H4 (cell line): Measurements from ENCODE around the gene RAB11FIP3. TPM values are rescaled to one million over a fixed set of nuclear protein-coding genes. Genes with fewer than 3 reads are reported as not detected.
"Not testable (repeated sequence)": the region's sequence is repeated elsewhere in the genome, so short reads cannot be mapped to it uniquely, and the experiment has no call there.

Source experiments
- DNase-seq: peaks from one replicate; pipeline ENCODE4 v3.0.0-alpha.2; 2015; ENCODE audit warnings: low spot score
- total RNA-seq: library from RNA; depleted of rRNA; stranded (reverse); fragments of >200 nt; shearing (Covaris generic); gene quantifications from 2 replicates; pipeline ENCODE4 v1.2.3, GENCODE V29; 2014; rRNA removed

Gene RAB11FIP3, protein sequence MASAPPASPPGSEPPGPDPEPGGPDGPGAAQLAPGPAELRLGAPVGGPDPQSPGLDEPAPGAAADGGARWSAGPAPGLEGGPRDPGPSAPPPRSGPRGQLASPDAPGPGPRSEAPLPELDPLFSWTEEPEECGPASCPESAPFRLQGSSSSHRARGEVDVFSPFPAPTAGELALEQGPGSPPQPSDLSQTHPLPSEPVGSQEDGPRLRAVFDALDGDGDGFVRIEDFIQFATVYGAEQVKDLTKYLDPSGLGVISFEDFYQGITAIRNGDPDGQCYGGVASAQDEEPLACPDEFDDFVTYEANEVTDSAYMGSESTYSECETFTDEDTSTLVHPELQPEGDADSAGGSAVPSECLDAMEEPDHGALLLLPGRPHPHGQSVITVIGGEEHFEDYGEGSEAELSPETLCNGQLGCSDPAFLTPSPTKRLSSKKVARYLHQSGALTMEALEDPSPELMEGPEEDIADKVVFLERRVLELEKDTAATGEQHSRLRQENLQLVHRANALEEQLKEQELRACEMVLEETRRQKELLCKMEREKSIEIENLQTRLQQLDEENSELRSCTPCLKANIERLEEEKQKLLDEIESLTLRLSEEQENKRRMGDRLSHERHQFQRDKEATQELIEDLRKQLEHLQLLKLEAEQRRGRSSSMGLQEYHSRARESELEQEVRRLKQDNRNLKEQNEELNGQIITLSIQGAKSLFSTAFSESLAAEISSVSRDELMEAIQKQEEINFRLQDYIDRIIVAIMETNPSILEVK
- 5.4 and 11.5 TPM in 2 replicates for total RNA-seq

DNA sequence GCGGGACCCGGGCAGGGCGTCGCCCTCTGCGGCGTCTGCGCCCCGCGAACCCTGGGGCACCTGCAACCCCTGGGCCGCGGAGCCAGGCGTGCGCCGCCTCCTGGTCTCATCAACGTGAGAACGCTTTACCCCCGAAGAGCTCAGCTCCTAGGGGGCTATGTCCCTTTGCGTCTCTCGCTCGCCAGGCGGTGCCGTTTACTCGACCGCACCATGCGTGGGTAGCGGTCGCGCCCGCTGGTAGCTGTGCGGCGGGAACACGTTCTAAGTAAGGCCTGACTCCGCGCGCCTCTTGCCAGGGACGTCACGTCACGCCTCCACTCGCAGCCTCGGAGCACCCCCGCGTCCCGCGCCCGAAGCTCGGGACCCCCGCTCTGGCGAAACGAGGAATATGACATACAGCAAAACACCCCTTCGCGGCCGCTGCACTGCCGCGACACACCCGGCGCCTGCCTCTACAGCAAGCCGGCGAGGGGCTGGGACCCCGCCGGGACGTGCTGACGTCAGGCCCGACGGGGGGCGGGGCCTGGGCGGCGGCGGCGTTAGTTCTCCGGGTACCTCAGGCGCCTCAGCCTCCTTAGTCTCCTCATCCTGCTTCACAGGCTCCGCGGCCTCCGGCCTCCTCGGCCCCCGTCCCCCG is at the start of gene RAB11FIP3:
RAB11FIP3 (plus strand) TSS at position 568 of the 637 bp plus-strand sequence. CDS start 358 bp downstream, outside the sequence.
- peak; percentile 39 for DNase-seq

DNA sequence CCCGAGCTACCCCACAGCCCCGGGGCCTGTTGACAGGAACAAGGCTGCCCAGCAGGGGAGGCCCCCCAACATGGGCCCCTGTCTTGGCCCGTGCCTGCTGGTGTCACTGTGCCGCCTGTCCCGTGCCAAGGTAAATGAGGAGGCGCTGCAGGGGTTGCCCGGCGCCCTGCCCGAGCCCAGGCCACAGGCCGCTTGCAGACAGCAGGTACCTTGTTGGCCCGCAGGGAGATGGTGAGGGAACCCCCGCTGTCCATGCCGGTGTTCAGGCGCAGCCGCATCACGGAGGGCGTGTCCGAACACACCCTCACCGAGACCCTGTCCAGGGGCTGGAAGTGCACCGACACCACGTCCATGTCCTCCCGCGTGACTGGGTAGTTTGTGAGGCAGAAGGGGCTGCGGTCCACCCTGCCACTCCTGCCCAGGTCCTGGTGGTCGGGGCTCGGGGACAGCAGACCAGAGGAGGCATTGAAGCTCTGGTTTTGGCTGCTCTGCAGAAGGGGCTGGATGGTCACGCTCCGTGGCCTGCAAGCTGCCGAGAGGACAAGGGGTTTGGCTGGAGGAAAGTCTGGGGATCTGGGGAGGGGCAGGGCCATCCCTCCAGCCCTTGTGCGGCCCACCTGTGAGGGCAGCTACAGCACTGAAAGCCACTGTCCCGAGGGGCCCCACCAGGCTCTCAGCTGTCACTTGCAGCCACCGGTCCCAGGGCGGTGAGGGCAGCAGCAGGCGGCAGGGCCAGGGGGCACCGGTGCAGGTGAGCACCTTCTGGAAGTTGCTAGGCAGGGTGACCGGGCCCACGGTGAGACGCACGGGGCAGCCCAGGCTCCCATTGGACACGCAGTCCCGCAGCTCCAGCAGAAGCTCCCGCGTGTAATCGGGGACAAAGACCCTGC is 49.3 kb upstream of the RAB11FIP3 start:
- DNase-seq = no peak

DNA sequence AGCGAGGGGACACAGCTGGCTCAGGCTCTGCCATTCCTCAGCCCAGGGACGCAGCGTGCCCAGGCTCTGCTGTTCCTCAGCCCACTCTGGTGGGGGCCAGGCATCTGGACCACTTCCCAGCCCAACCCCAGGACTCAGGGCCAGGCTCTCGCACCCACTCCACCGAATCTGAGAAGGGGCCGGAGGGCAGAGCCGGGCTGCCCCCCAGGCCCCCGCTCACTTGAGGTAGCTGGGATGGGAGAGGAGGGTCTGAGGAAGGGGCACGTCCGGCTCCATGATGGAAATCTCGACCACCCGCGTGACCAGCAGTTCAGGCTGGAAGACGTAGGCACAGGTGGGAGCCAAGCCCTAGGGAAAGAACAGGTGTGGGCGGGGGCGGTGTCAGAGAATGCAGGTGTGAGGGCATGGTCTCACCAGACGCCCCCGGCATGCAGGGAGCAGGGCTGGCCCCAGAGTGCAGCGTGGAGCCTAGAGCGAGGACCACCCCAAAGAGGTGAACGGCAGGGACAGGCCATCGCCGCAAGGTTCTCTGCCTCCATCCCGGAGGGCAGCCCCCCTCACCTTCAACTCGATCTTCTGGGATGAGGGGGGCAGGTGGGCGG is 48.5 kb upstream of the RAB11FIP3 start:
- DNase-seq = no peak

DNA sequence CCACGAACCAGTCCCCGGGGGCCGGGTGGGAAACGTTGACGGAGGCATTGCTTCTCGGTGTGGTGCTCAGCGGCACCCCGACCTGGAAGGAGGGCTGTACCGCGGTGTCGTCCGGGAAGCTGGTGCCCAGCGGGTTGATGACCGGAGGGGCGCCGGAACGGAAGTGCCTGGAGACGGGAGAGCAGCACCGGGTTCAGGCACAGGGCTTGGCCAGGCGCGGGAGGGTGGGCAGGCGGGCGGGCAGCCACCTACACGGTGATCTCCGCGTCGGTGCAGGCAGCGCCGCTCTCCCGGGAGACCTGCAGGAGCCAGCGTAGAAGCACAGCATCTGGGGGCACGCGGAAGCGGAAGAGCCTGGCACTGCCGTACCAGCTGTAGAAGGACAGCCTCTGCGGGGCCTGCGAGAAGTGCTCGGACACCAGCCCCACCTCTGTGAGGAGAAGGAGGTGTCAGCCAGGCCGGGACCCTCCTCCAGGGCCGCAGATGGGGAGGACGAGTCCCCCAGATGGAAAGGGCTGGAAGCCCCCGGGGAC is 48.0 kb upstream of the RAB11FIP3 start:
- no peak for DNase-seq

DNA sequence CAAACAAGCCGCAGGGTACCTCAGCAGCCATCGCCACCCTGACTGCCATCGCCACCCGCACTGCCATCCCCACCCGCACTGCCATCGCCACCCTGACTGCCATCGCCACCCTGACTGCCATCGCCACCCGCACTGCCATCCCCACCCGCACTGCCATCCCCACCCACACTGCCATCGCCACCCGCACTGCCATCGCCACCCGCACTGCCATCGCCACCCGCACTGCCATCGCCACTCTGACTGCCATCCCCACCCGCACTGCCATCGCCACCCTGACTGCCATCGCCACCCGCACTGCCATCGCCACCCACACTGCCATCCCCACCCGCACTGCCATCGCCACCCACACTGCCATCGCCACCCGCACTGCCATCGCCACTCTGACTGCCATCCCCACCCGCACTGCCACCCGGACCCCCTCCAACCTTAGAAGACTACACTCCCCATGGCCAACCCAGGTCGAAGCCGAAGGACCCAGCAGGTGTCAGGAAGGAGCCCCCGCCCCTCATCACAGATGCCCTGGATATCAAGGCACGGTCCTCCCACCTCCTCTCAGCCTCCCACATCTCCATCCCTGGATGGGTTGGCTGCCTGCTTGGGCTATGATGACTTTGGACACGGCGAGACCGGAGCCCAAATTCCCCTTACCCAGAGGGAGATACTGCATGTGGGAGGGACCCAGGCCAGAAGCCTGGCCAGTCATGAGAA is 47.2 kb upstream of the RAB11FIP3 start:
- DNase-seq = not testable (repeated sequence)

DNA sequence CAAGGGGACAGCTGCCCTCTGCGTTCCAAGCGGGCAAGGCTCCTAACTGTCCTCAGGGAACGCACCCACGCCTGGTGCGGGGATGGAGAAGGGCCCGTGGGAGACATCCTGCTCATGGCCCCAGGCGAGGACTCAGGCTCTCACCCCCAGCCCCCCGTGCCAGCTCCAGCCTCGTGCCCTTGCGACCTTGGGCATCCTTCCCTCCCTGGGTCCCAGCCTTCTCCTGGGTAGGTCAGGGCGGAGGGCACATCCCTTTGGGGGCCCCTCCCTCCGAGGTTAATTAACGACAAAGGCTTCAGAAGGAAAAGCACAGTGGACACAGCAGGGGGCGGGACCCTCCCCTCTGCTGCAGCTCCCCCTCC is 46.6 kb upstream of the RAB11FIP3 start:
- DNase-seq = no peak

DNA sequence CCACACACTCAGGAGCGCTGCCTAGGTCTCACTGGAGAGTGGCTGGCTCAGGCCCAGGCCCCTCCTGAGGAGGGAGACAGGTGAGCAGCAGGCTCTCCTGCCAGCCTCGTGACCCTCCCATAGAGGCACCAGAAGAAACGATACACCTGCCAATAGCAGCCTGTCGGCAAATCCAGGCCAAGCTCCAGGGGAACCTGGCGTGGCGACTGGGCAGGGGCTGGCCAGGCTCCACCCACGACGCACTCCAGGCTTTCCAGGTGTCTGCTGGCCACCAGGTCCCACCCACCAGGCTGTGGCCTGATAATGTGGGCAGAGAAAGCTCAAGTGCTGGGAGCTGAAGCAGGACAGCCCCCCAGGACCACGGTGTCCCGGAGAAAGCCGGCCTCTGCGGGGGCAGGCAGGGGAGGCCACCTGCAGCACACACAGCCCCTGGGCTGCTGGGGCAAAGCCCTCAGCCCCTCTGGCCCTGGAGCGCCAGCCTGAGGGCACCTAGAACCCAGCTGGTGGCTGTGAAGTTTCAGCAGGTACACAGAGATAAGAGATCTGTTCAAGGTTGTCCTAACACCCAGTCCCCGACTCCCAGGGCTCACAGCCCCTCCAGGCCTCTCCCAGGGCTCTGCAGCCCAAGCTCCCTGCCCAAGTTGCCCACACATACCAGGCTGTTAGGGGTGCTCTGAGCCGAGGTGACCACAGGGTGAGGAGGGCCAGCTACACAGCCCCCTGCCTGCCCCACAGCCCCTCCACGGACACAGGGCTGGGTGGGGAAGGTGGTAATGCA is 46.1 kb upstream of the RAB11FIP3 start:
- no peak for DNase-seq

DNA sequence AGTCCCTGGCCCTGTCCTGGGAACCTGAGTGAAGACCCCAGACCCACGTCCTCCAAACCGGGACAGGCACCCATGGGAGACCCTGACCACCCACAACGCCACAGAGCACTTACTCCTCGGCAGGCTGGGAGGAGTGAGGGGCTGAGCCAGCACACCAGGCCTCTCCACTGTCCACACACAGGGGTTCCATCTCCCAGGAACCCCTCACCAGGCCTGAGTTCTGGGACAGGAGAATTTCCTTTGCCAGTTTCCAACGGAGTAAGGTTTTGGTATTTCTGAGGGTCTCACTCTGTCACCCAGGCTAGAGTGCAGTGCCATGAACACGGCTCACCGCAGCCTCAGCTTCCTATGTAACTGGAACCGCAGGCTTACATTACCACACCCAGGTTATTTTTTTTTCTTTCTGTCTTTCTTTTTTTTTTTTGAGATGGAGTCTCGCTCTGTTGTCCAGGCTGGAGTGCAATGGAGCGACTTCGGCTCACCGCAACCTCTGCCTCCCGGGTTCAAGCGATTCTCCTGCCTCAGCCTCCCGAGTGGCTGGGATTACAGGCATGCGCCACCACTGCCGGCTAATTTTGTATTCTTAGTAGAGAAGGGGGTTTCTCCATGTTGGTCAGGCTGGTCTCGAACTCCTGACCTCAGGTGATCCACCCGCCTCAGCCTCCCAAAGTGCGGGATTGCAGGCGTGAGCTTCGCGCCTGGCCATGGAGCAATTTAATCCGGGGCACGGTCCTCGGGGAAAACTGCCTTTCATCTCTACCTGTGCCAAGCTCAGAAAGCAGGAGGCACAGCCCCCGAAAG is 45.3 kb upstream of the RAB11FIP3 start:
- no peak for DNase-seq

DNA sequence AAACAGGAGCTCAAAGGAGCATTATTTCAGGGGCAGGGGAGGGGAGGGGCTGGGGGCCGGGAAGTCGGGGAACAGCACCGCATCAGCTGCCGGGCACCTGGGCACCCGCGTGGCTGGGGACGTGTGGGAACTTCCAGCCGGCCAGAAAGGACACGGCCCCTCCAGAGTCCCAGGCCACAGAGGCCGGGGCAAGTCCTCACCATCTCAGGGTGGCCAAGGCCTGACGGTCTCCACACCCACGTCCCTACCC is 44.8 kb upstream of the RAB11FIP3 start:
- no peak for DNase-seq

DNA sequence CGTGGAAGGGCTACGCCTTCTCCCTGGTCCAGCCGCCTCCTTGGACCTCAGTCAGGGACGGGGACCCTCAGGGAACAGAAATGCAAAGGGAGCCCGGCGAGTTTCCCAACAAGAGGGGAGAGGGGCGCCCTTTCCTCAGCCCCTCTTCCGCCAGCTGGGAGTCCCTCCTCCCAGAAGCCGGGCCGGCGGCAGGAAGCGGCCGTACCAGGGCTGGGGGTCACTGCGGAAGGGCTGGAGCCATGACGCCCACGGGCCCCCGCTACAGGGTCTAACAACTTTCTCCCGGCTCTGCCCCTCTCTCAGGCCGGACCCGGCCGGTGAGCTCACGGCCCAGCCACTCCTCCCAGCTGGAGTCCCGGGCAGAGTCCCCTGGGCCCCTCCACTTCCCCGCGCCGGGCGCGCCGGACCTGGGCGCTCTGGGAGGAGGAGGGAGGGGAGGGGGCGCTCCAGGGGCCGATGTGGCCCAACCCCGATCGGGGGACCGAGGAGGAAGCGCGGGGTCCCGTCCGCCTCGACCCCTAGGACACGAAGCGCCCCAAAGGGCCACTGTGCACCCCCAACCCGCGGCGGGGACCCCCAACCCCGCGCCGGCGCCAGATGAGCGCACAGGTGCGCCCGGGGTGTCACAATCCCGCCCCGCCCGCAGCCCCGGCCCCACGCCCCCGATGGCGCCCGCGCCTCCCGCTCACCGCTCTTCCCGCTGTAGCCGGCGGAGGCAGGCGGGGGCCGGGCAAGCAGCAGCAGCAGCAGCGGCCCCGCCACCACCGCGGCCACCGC is 44.2 kb upstream of the RAB11FIP3 start:
- DNase-seq = no peak

DNA sequence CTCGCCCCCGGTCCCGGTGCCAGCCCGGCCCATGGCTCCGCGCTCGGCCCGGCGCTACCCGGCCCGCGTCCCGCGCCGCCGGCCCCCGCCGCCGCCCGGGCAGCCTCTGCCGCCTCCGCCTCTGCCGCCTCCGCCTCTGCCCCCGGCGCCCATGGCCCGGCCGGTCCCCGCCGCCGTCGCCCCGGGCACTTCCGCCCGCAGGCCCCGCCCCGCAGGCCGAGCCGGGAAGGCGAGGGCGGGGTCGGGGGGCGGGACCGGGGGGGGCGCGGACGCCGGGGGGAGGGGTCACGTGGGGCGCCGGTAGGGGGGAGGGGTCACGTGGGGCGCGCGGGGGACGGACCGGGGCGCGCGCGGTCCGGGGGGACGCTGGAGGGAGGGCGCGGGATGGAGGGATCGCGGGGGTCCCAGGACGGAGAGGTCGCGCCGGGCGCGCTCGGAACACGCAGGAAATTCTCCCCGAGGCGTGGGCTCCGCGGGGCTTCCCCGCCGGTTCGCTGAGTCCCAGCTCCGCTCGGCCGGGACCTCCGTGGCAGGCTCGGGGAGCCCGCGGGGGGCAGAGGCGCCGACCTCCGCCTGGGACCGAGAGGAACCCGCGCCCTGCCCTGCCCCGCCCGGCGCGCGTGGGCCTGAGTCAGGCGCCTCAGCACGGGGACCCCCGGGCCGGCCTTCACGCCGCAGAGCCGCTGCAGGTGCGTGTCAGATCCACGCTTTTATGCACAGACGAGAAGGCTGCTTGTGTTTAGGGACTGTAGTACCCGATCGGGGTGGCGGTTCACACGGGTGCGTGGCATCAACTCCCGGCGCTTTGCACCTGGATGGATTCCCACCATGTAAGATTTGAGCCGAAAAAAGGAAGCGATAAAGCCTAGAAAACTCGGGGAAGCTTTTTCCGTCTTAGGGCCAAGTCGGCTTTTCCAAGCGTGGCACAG is 43.4 kb upstream of the RAB11FIP3 start, which contains the start of gene PGAP6:
PGAP6 (minus strand) TSS at position 190 of the 929 bp plus-strand sequence; CDS start at position 33, 157 bp downstream.
- no peak for DNase-seq

DNA sequence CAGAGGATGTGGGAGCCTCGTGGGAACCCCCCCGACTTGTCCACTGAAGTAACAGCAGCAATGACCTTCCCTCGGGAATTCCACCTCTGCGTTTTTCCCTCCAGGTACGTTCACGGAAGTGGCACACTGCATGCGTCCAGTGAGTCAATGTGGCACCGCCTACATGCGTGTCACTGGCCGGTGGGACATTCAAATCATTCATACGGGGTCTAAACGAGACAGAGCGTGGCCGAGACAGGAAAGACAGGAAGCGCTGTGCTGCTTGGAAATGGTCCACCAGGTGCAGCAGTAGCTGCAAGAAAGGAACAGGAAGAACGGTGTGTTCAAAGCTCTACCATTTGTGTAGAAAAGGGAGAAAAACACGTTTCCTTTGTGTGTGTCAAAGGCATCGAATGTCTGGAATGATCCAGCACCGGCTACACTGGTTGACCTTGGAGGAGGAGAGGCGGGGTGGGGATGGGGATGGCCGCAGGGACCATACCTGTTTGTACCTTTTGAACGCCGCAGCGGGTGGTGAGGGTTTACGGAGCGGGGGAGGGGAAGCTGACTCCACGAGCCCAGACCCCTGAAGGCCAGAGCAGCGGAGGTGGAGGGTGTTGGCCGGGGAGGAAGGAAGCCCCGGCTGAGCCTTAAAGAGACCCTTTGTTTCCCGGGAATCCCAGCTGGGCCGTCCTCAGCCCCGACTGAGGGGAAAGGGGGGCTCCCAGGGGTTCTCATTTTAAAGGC is 42.0 kb upstream of the RAB11FIP3 start:
- no peak for DNase-seq

DNA sequence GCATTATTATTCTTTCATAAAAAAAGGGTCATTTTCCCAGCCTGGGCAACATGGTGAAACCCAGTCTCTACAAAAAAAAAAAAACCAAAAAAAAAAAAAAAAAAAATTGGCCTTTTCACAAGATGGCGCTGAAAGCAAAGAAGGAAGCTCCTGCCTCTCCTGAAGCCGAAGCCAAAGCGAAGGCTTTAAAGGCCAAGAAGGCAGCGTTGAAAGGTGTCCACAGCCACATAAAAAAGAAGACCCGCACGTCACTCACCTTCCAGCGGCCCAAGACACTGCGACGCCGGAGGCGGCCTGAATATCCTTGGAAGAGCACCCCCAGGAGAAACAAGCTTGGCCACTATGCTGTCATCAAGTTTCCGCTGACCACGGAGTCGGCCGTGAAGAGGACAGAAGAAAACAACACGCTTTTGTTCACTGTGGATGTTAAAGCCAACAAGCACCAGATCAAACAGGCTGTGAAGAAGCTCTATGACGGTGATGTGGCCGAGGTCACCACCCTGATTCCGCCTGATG is 38.8 kb upstream of the RAB11FIP3 start:
- no peak for DNase-seq

DNA sequence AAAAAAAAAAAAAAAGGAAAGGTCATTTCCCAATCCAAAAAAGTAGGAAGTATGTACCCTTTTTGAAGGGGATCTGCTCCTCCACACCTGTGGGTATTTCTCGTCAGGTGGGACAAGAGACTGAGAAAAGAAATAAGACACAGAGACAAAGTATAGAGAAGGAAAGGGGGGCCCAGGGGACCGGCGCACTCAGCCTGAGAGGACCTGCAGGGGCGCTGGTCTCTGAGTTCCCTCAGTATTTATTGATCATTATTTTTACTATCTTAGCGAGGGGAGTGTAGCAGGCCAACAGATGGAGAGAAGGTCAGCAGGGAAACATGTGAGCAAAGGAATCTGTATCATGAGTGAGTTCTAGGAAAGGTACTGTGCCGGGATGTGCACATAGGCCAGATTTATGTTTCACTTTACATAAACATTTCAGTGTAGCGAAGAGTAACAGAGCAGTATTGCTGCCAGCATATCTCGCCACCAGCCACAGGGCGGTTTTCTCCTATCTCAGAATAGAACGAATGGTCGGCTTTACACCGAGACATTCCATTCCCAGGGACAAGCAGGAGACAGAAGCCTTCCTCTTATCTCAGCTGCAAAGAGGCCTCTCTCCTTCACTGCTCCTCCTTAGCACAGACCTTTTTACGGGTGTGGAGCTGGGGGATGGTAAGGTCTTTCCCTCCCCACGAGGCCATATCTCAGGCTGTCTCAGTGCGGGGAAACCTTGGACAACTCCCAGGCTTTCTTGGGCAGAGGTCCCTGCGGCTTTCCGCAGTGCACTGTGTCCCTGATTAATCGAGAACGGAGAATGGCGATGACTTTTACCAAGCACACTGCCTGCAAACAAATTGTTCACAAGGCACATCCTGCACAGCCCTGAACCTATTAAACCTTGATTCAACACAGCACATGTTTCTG is 37.4 kb upstream of the RAB11FIP3 start:
- DNase-seq = not testable (repeated sequence)

DNA sequence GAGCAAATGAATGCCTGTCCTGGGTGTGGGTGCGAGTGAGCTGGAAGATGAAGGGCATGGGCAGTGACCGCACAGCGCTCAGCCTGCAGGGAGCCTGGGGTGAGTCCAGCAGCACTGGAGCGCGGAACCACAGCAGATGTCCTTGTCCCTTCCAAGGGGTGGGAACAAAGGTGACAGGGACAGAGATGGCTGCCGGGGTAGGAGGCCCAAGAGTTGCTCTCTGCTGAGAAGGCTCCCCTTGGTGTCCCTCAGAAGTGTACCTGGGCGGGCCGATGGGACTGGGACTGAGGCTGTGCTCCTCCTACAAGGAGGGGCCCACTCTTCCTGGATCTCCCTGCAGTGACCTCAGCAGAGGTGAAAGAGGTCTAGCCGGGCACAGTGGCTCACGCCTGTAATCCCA is 36.1 kb upstream of the RAB11FIP3 start:
- DNase-seq = no peak
